Measurements from ENCODE around the gene GARNL3. TPM values are rescaled to one million over a fixed set of nuclear protein-coding genes. Genes with fewer than 3 reads are reported as not detected.

The GARNL3 gene
- total RNA-seq, 1 experiment from 2014 or later, result 11.8 TPM

GRCh38 chr9:127392166-127392565, 127.6 kb downstream of the GARNL3 start:
- Histone ChIP-seq H3K4me3 (ENCODE audit: low read depth, low read length) (no peak overlapping the region), H3K27me3 (replicated peaks; ENCODE audit: control insufficient read depth, insufficient read depth, low read length) (no peaks in the 10 kb centered on the region), H3K4me1 (peaks cover 71% of the 10 kb centered on the region), H3K9me3 (no peaks in the 10 kb centered on the region), H3K36me3 (ENCODE audit: control insufficient read depth, insufficient read depth, low read length) (no peaks in the 10 kb centered on the region)
- ChIA-PET POLR2A (interaction anchor here (1.0 kb wide), 1 partner anchor 12 kb away, joined by 3 read pairs; no protein-coding TSS in a partner anchor), CTCF (no interaction called here)
- H3K4me3 Mint-ChIP-seq (ENCODE audit: unreplicated experiment), result peak overlapping the region; percentile 5
- peaks cover 33% of the 10 kb centered on the region for H3K36me3 Mint-ChIP-seq (ENCODE audit: insufficient read depth, unreplicated experiment)
- no TSS peak for BruUV-seq (replicated peaks)
- H3K27ac Mint-ChIP-seq (ENCODE audit: unreplicated experiment), result peak overlapping the region; percentile 80
- H3K9me3 Mint-ChIP-seq (ENCODE audit: unreplicated experiment), result no peaks in the 10 kb centered on the region
- intact Hi-C loops (cut with micrococcal nuclease; ENCODE audit: unreplicated experiment), result loop anchor here (10.0 kb wide), 1 partner anchor 107 kb away; no protein-coding TSS in a partner anchor
- no peak for TF ChIP-seq CTCF (IDR thresholded peaks at IDR 0.05; ENCODE audit: insufficient read depth in 1 of 2, low read depth in 1 of 2, low read length in 1 of 2, severe bottlenecking in 1 of 2, unreplicated experiment in 1 of 2)
- H3K4me1 Mint-ChIP-seq (ENCODE audit: low read depth, unreplicated experiment), result peaks cover 47% of the 10 kb centered on the region
- peak in 1 of 2 experiments; percentile 26 for DNase-seq
- no peaks in the 10 kb centered on the region for H3K27me3 Mint-ChIP-seq (ENCODE audit: insufficient read depth, unreplicated experiment)

- Histone ChIP-seq H3K9me3 (no peaks in the 10 kb centered on the region), H3K4me1 (peaks cover 63% of the 10 kb centered on the region), H3K36me3 (ENCODE audit: control insufficient read depth, insufficient read depth, low read length) (no peaks in the 10 kb centered on the region), H3K27me3 (replicated peaks; ENCODE audit: control insufficient read depth, insufficient read depth, low read length) (no peaks in the 10 kb centered on the region), H3K4me3 (ENCODE audit: low read depth, low read length) (no peak overlapping the region)
- Mint-ChIP-seq H3K27me3 (ENCODE audit: insufficient read depth, unreplicated experiment) (no peaks in the 10 kb centered on the region), H3K9me3 (ENCODE audit: unreplicated experiment) (no peaks in the 10 kb centered on the region), H3K4me1 (ENCODE audit: low read depth, unreplicated experiment) (peaks cover 47% of the 10 kb centered on the region), H3K27ac (ENCODE audit: unreplicated experiment) (peak overlapping the region; percentile 80), H3K4me3 (ENCODE audit: unreplicated experiment) (no peak overlapping the region), H3K36me3 (ENCODE audit: insufficient read depth, unreplicated experiment) (peaks cover 33% of the 10 kb centered on the region)
- intact Hi-C loops (cut with micrococcal nuclease; ENCODE audit: unreplicated experiment), result loop anchor here (10.0 kb wide), 1 partner anchor 108 kb away; no protein-coding TSS in a partner anchor
- DNase-seq, result no peak
- ChIA-PET POLR2A (interaction anchor here (0.5 to 1.0 kb wide), 3 partner anchors 11 to 32 kb away, joined by 3 read pairs; no protein-coding TSS in a partner anchor), CTCF (interaction anchor here (1.4 kb wide), 1 partner anchor 32 kb away, joined by 5 read pairs; no protein-coding TSS in a partner anchor)
- BruUV-seq (replicated peaks), result no TSS peak
- no peak for TF ChIP-seq CTCF (IDR thresholded peaks at IDR 0.05; ENCODE audit: insufficient read depth in 1 of 2, low read depth in 1 of 2, low read length in 1 of 2, severe bottlenecking in 1 of 2, unreplicated experiment in 1 of 2)
Observed at GRCh38 chr9:127392976-127393375, 128.4 kb downstream of the GARNL3 start.

- CTCF ChIA-PET, result interaction anchor here (1.3 to 1.4 kb wide), 2 partner anchors 33 to 179 kb away, joined by 3 to 5 read pairs; no protein-coding TSS in a partner anchor
- intact Hi-C loops (cut with micrococcal nuclease; ENCODE audit: unreplicated experiment), result loop anchor here (10.0 kb wide), 1 partner anchor 109 kb away; no protein-coding TSS in a partner anchor
- H3K27ac Mint-ChIP-seq (ENCODE audit: unreplicated experiment), result peak overlapping the region; percentile 80
Observed at GRCh38 chr9:127393645-127394044, 129.1 kb downstream of the GARNL3 start.

More at GRCh38 chr9:127393645-127394044, 129.1 kb downstream of the GARNL3 start:
- Mint-ChIP-seq H3K4me1 (ENCODE audit: low read depth, unreplicated experiment) (peaks cover 44% of the 10 kb centered on the region), H3K36me3 (ENCODE audit: insufficient read depth, unreplicated experiment) (peaks cover 33% of the 10 kb centered on the region), H3K27me3 (ENCODE audit: insufficient read depth, unreplicated experiment) (no peaks in the 10 kb centered on the region), H3K9me3 (ENCODE audit: unreplicated experiment) (no peaks in the 10 kb centered on the region), H3K4me3 (ENCODE audit: unreplicated experiment) (no peak overlapping the region)
- TF ChIP-seq CTCF (IDR thresholded peaks at IDR 0.05; ENCODE audit: insufficient read depth in 1 of 2, low read depth in 1 of 2, low read length in 1 of 2, severe bottlenecking in 1 of 2, unreplicated experiment in 1 of 2), result no peak
- POLR2A ChIA-PET, result interaction anchor here (0.5 to 1.0 kb wide), 3 partner anchors 31 to 53 kb away, joined by 3 to 6 read pairs (median 3); no protein-coding TSS in a partner anchor
- peak in 1 of 2 experiments; percentile 4 for DNase-seq
- no TSS peak for BruUV-seq (replicated peaks)
- no peaks in the 10 kb centered on the region for H3K36me3 ChIP-seq (ENCODE audit: control insufficient read depth, insufficient read depth, low read length)
- no peaks in the 10 kb centered on the region for H3K9me3 ChIP-seq
- no peaks in the 10 kb centered on the region for H3K27me3 ChIP-seq (replicated peaks; ENCODE audit: control insufficient read depth, insufficient read depth, low read length)
- no peak overlapping the region for H3K4me3 ChIP-seq (ENCODE audit: low read depth, low read length)
- H3K4me1 ChIP-seq, result peaks cover 64% of the 10 kb centered on the region
